ENCODE measurements around the gene CYP17A1.

GRCh38 chr10:102819054-102819453, 18.2 kb downstream of the CYP17A1 start:
- TF ChIP-seq CTCF (IDR thresholded peaks at IDR 0.05) (no peak), POLR2A (IDR thresholded peaks at IDR 0.05) (no peak)

Measured in body of pancreas (tissue), 4 donors.